Kidney epithelial cell (primary cell): ENCODE measurements around the gene JUN. TPM values are rescaled to one million over a fixed set of nuclear protein-coding genes. Genes with fewer than 3 reads are reported as not detected.

Source experiments
- DNase-seq: peaks from one replicate; pipeline ENCODE4 v3.0.0-alpha.2; 2010; ENCODE audit warnings: low read depth
- H3K27me3 ChIP-seq: 2 replicates; pipeline ENCODE4 v1.6.0; 2011; ENCODE audit warnings: low read length; ENCODE audit not compliant: control insufficient read depth, insufficient read depth
- H3K36me3 ChIP-seq: 2 replicates; pipeline ENCODE4 v1.5.1; 2011; ENCODE audit warnings: low read length; ENCODE audit not compliant: control insufficient read depth, insufficient read depth
- H3K4me3 ChIP-seq: 2 replicates; pipeline ENCODE4 v1.5.1; 2011; ENCODE audit warnings: low read depth, mild to moderate bottlenecking, control low read depth, low read length
- total RNA-seq: library from RNA; depleted of rRNA; stranded (reverse); fragments of >200 nt; gene quantifications from 2 replicates; pipeline ENCODE4 v1.2.3, GENCODE V29; 2015
- TF ChIP-seq, protein P1 (sequence below): IDR thresholded peaks from 2 replicates; pipeline ENCODE4 v1.5.1; 2011; ENCODE audit warnings: mild to moderate bottlenecking, moderate library complexity, low read length, control low read depth, inconsistent platforms; ENCODE audit not compliant: insufficient read depth, poor library complexity, severe bottlenecking

The JUN gene
- total RNA-seq, 1 donor from 2014 or later = 67.8 TPM

DNA sequence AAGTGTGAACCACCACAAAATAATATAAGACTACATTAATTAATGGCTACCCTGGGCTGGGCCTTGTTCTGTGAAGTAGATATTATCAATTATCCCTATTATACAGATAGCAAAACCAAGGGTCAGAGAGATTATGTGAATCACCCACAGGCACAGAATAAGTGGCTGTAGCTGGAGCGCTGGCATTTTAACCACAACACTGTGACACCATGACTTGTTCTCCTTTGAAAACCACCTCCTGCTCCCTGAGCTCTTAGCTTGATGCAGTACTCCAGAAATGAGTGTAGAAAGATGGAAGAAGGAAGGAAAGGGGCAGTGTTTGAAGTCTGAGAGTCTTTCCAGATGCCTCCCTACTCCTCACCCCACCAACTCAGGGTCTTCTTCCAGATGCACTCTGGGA lies 29.5 kb upstream of the JUN start:
- TF ChIP-seq, protein P1, sequence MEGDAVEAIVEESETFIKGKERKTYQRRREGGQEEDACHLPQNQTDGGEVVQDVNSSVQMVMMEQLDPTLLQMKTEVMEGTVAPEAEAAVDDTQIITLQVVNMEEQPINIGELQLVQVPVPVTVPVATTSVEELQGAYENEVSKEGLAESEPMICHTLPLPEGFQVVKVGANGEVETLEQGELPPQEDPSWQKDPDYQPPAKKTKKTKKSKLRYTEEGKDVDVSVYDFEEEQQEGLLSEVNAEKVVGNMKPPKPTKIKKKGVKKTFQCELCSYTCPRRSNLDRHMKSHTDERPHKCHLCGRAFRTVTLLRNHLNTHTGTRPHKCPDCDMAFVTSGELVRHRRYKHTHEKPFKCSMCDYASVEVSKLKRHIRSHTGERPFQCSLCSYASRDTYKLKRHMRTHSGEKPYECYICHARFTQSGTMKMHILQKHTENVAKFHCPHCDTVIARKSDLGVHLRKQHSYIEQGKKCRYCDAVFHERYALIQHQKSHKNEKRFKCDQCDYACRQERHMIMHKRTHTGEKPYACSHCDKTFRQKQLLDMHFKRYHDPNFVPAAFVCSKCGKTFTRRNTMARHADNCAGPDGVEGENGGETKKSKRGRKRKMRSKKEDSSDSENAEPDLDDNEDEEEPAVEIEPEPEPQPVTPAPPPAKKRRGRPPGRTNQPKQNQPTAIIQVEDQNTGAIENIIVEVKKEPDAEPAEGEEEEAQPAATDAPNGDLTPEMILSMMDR = no peak
- no peak for DNase-seq
- Histone ChIP-seq H3K36me3 (no peaks in the 10 kb centered on the region), H3K27me3 (no peaks in the 10 kb centered on the region), H3K4me3 (no peak overlapping the region)

GRCh38 chr1:58812926-58813325 lies 29.1 kb upstream of the JUN start:
- Histone ChIP-seq H3K4me3 (no peak overlapping the region), H3K27me3 (no peaks in the 10 kb centered on the region), H3K36me3 (no peaks in the 10 kb centered on the region)
- TF ChIP-seq, protein P1 = no peak
- no peak for DNase-seq

- no peak for DNase-seq
- Histone ChIP-seq H3K27me3 (no peaks in the 10 kb centered on the region), H3K4me3 (no peak overlapping the region), H3K36me3 (no peaks in the 10 kb centered on the region)
- TF ChIP-seq, protein P1 = no peak
Observed at GRCh38 chr1:58812468-58812867, 28.6 kb upstream of the JUN start.

DNA sequence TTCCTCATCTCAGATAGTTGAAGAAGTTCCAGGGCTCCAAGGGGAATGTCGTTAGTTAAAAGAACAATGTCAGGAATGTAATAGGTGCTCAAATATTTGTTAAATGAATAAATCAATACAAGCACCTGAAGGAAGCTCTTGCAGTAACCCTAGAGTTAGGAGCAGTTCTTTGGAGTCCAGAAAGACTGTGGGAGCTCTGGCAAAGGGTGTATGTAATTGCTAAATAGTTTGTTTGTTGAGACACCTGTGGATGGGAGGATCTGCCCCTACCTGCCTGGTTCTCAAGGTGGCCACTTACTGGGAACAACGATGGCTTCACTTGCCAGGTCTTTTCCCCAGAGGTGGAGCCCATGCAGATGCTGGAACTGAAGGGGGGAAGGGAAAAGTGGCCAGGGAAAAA lies 27.5 kb upstream of the JUN start:
- TF ChIP-seq, protein P1 = no peak
- H3K27me3 ChIP-seq = no peaks in the 10 kb centered on the region
- H3K36me3 ChIP-seq = no peaks in the 10 kb centered on the region
- H3K4me3 ChIP-seq = no peak overlapping the region
- DNase-seq = no peak

DNA sequence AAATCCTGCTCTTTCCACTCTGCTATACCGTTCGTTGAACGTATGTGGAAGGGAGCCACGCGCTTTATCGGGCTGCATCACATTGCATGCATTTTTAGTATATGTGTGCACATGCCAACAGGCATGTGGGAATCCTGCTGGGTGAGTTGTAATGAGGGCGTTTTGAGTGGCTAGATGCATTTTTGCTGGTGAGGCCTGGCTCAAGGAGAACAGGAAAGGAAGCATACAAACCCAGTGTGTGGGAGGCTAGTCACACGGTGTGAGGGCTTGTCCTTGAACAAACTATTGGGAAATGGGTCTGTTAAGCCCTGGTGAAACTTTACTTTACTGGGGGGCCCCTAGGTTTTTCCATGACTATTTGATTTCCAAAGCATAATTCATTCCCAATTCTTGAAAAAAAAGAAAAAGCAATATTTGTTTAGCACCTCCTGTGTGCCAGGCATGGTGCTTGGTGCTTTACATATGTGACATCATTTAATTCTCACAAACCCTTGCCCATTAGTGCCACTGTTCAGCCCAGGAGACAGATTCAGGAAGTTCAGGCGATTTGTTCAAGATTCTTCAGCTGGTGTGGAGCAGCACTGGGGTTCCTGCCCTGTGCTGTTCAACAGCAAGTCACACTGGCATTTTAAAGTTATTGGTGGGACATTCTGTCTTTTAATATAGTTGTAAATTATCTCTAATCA lies 25.6 kb upstream of the JUN start:
- DNase-seq = no peak
- no peaks in the 10 kb centered on the region for H3K27me3 ChIP-seq
- H3K36me3 ChIP-seq = no peaks in the 10 kb centered on the region
- TF ChIP-seq, protein P1 = no peak
- no peak overlapping the region for H3K4me3 ChIP-seq

DNA sequence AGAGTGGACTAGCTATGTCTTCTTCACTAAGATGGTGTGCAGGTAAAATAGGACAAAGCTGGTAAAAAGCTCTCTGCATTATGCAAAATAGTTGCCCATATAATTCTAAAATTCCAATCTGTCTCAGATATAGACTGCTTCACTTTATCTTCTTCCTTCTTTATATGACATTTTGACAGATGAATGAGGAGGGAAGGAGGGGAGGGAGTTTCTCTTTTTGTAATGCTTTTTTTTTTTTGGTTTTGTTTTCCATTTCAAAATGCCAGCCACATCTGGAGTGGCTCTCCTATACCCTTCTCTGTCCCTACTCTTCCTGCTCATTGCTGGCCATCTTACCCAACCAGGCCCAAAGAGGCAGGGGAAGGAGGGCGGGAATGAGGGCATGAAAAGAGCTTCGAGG lies 24.2 kb upstream of the JUN start:
- DNase-seq = no peak
- no peaks in the 10 kb centered on the region for H3K27me3 ChIP-seq
- TF ChIP-seq, protein P1 = no peak
- no peaks in the 10 kb centered on the region for H3K36me3 ChIP-seq
- H3K4me3 ChIP-seq = no peak overlapping the region
